Measurements from ENCODE around the gene PXYLP1. TPM values are rescaled to one million over a fixed set of nuclear protein-coding genes. Genes with fewer than 3 reads are reported as not detected.

Gene PXYLP1
- total RNA-seq, 1 experiment from 2014 or later = 16.3 TPM

DNA sequence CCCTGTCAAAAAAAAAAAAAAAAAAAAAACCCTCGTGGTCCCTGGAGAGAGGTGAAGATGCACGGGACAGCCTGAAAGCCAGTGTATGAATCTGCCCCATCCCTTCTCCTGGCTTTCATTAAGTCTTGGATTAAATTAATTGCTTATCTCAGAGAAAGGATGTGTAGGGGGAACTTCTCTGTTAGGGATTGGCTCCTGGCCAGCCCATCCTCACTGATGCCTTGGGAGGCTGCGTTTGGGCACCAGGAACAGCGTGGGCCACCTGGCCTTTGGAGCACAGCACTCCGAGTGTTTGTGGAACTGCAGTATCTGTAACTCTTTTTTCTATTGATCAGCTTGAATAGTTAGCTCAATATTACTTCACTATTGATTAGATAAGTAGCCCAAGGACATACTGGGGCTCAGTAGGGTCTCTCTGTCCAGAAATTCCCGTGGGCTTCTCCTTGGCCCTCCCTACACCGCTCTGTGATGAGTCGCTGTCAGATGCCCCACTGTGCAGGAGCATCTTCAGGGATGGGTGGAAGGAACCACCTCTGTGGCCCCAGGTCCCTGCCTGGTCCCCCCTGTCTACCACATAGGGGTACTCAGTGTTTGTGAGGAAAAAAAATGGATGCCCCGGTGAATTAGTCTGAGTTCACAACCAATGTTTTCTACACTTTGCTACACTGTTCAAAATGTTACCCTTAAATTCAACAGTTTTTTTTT is 2.0 kb downstream of the PXYLP1 start:
- Mint-ChIP-seq H3K9me3 (ENCODE audit: low read depth, unreplicated experiment) (no peaks in the 10 kb centered on the region), H3K27ac (ENCODE audit: unreplicated experiment) (no peak overlapping the region), H3K36me3 (ENCODE audit: insufficient read depth, unreplicated experiment) (peaks cover 25% of the 10 kb centered on the region), H3K27me3 (ENCODE audit: unreplicated experiment) (peaks cover 16% of the 10 kb centered on the region), H3K4me1 (ENCODE audit: low read depth, unreplicated experiment) (peaks cover 36% of the 10 kb centered on the region), H3K4me3 (ENCODE audit: low read depth, unreplicated experiment) (no peak overlapping the region)
- no peak for DNase-seq
- BruUV-seq (replicated peaks) = no TSS peak
- CTCF ChIA-PET = interaction anchor here (0.5 to 1.0 kb wide), 4 partner anchors 12 to 249 kb away, joined by 3 to 12 read pairs (median 3); no protein-coding TSS in a partner anchor
- TF ChIP-seq, protein P1, sequence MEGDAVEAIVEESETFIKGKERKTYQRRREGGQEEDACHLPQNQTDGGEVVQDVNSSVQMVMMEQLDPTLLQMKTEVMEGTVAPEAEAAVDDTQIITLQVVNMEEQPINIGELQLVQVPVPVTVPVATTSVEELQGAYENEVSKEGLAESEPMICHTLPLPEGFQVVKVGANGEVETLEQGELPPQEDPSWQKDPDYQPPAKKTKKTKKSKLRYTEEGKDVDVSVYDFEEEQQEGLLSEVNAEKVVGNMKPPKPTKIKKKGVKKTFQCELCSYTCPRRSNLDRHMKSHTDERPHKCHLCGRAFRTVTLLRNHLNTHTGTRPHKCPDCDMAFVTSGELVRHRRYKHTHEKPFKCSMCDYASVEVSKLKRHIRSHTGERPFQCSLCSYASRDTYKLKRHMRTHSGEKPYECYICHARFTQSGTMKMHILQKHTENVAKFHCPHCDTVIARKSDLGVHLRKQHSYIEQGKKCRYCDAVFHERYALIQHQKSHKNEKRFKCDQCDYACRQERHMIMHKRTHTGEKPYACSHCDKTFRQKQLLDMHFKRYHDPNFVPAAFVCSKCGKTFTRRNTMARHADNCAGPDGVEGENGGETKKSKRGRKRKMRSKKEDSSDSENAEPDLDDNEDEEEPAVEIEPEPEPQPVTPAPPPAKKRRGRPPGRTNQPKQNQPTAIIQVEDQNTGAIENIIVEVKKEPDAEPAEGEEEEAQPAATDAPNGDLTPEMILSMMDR (IDR thresholded peaks at IDR 0.05; ENCODE audit: unreplicated experiment) = no peak
- intact Hi-C loops (cut with micrococcal nuclease; ENCODE audit: unreplicated experiment) = no loop called here

DNA sequence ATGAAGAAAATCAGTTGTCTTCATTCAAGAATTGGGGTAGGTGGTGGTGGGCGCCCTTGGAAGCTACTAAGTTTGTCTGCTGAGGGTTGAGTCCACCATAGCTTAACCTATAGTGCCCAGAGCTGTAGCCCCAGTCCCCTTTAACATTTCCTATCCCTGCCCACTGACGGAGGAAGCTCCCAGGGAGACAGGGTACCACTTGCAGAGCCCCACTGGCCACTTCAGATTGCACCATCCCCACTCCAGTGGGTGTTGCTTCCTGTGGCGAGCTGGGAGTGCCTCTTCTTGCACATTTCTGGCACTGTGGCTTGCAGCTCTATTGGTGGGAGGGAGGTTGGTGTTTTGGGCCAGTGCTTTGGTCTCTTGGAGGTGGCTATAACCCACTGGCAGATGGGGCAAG is 2.7 kb downstream of the PXYLP1 start:
- CTCF ChIA-PET = interaction anchor here (0.5 to 1.0 kb wide), 3 partner anchors 12 to 86 kb away, joined by 3 to 12 read pairs (median 3); no protein-coding TSS in a partner anchor
- BruUV-seq (replicated peaks) = no TSS peak
- Mint-ChIP-seq H3K4me1 (ENCODE audit: low read depth, unreplicated experiment) (peaks cover 36% of the 10 kb centered on the region), H3K4me3 (ENCODE audit: low read depth, unreplicated experiment) (no peak overlapping the region), H3K27me3 (ENCODE audit: unreplicated experiment) (peaks cover 9% of the 10 kb centered on the region), H3K27ac (ENCODE audit: unreplicated experiment) (no peak overlapping the region), H3K36me3 (ENCODE audit: insufficient read depth, unreplicated experiment) (peaks cover 25% of the 10 kb centered on the region), H3K9me3 (ENCODE audit: low read depth, unreplicated experiment) (no peaks in the 10 kb centered on the region)
- intact Hi-C loops (cut with micrococcal nuclease; ENCODE audit: unreplicated experiment) = no loop called here
- TF ChIP-seq, protein P1 (IDR thresholded peaks at IDR 0.05; ENCODE audit: unreplicated experiment) = no peak
- no peak for DNase-seq

DNA sequence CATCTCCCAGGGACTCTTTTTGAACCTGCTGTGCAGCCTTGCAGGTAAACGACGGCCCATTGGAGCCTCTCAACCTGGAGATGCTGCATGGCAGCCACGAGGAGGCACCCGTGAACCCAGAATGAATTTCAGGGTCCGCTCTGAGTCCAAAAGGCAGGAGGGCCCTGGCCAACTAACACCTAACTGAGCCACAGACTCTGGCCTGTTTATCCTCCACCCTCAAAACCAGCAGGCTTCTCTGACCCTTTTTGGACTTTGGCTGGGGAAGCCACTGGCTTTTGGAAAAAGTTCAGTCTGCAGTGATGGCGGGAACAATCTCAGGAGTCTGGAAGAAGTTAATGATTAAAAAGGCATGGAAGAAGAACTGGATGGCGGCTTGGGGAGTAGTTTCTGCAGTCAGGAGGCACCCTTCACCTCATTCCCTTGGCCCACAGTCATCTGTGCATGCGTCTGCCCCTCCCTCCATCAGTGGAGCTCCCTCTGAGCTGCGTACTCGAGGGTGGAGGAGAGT is 4.1 kb downstream of the PXYLP1 start:
- no peaks in the 10 kb centered on the region for H3K9me3 Mint-ChIP-seq (ENCODE audit: low read depth, unreplicated experiment)
- H3K4me3 Mint-ChIP-seq (ENCODE audit: low read depth, unreplicated experiment) = no peak overlapping the region
- H3K27me3 Mint-ChIP-seq (ENCODE audit: unreplicated experiment) = no peaks in the 10 kb centered on the region
- CTCF ChIA-PET = interaction anchor here (0.6 kb wide), 1 partner anchor 31 kb away, joined by 6 read pairs; no protein-coding TSS in a partner anchor
- no peak overlapping the region for H3K27ac Mint-ChIP-seq (ENCODE audit: unreplicated experiment)
- H3K4me1 Mint-ChIP-seq (ENCODE audit: low read depth, unreplicated experiment) = peaks cover 26% of the 10 kb centered on the region
- TF ChIP-seq, protein P1 (IDR thresholded peaks at IDR 0.05; ENCODE audit: unreplicated experiment) = no peak
- BruUV-seq (replicated peaks) = no TSS peak
- H3K36me3 Mint-ChIP-seq (ENCODE audit: insufficient read depth, unreplicated experiment) = peaks cover 20% of the 10 kb centered on the region
- intact Hi-C loops (cut with micrococcal nuclease; ENCODE audit: unreplicated experiment) = no loop called here
- no peak for DNase-seq

DNA sequence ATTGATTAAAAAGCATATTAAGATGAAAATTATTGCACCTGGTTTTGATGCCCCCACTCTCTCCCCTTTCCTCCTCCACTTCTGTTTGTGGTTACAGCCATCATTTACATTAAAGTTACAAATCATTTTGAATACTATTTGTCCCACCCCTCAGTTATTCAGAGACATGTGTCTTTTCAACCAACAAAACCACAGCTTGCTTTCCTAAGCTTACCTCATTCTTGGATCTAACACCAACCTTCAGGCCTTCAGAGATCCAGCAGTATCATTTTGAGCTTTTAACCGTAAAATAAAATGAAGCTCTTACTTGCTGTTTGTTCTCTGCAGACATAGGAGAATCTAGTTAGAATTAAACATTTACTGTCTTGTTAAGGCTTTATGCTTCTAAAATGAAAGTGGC is 4.7 kb downstream of the PXYLP1 start:
- TF ChIP-seq, protein P1 (IDR thresholded peaks at IDR 0.05; ENCODE audit: unreplicated experiment) = no peak
- Mint-ChIP-seq H3K4me1 (ENCODE audit: low read depth, unreplicated experiment) (peaks cover 20% of the 10 kb centered on the region), H3K36me3 (ENCODE audit: insufficient read depth, unreplicated experiment) (peaks cover 14% of the 10 kb centered on the region), H3K4me3 (ENCODE audit: low read depth, unreplicated experiment) (no peak overlapping the region), H3K27ac (ENCODE audit: unreplicated experiment) (no peak overlapping the region), H3K9me3 (ENCODE audit: low read depth, unreplicated experiment) (no peaks in the 10 kb centered on the region), H3K27me3 (ENCODE audit: unreplicated experiment) (no peaks in the 10 kb centered on the region)
- BruUV-seq (replicated peaks) = no TSS peak
- DNase-seq = no peak
- CTCF ChIA-PET = interaction anchor here (0.6 to 0.9 kb wide), 3 partner anchors 13 to 517 kb away, joined by 3 read pairs; no protein-coding TSS in a partner anchor
- intact Hi-C loops (cut with micrococcal nuclease; ENCODE audit: unreplicated experiment) = no loop called here
